ENCODE measurements around the gene SLC11A2. TPM values are rescaled to one million over a fixed set of nuclear protein-coding genes. Genes with fewer than 3 reads are reported as not detected.
"Not testable (repeated sequence)": the region's sequence is repeated elsewhere in the genome, so short reads cannot be mapped to it uniquely, and the experiment has no call there.

SLC11A2 gene
- total RNA-seq, 1 donor from 2014 or later = 56.5 TPM

DNA sequence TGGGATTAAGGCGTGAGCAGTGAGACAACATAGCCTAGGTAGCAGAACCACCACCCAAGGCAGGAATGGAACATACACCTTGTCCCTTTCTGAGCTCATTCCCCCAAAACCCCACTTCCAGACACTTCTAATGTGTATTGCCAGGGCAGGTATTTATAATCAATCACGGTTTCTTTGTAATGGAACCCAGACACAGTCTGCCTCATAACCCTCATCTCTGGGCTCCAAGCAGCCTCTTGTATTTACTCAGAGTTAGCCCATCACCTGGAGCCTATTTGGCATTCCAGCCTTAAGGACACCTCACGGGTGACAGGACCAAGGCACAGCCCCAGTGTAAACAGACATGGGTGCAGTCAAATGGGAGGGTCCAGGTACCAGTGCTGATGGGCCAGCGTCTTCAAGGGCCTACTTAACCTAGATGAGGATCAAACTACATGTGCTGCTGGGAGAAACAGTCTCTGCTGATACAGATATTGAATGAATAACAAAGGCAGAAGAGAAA is 76.3 kb downstream of the SLC11A2 start:
- no peak for DNase-seq (ENCODE audit: low read depth, low spot score)

DNA sequence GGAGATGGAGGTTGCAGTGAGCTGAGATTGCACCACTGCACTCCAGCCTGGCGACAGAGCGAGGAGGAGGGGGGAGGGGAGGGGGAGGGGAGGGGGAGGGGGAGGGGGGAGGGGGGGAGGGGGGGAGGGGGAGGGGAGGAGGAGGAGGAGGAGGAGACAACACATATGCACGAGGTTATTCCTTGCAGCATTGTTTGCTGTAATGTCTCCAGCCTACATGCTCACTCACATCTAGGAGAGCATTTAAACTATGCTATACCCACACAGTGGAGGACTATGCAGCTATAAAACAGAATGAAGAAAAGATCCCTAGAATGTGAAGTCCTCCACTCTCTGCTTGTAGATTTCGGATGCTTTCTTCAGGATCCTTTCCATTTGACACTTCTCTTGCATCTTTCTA is 77.4 kb downstream of the SLC11A2 start:
- DNase-seq (ENCODE audit: low read depth, low spot score) = no peak

DNA sequence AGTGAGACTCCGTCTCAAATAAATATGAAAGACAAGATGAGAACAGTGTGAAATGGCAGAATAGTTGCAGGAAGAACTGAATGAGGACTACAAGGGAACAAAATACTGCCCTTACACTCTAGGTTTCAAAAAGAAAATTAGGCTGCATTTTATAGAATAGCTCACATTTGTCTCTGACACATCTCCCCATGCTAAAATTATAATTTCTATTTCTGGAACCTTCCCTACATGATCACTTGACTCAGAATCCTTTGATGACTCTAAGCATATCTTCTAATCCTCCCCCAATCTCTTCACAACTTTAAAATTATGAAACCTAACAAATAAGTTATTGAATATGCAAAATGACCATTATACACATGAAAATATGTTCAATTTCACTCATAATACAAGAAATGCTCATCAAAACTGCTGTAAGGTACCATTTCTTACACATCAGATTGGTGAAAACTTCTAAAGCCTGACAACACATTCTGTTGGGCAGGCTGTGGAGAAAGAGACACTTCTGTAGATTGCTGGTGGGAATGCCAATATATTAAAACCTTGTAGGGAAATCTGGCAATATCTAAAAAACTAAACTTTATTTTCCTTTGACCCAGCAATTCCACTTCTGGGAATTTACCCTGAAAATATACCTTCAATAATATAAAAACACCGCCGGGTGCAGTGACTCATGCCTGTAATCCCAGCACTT is 78.1 kb downstream of the SLC11A2 start:
- DNase-seq (ENCODE audit: low read depth, low spot score) = no peak

DNA sequence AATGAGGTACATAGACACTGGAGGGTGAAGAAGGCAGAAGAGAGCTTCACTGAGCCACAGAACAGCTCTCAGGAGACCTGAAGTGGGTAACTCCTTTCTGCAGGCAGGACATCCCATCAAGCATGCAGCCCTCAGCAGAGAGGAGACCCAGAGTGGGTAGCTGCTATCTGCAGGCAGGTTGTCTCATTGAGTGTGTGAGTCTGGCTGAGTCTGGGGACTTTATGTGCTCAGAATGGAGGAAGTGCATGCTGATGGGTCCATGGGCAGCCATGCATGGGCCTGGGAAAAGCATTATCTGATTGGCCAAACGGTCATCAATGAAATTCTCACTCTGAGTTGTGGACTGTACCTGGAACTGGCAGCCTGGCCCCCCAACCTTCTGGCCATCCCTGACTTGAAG is 88.5 kb downstream of the SLC11A2 start:
- DNase-seq (ENCODE audit: low read depth, low spot score) = no peak

GRCh38 chr12:50936821-50937530 is 89.2 kb downstream of the SLC11A2 start:
- DNase-seq (ENCODE audit: low read depth, low spot score) = no peak

- DNase-seq (ENCODE audit: low read depth, low spot score) = no peak
Measured at GRCh38 chr12:50934981-50935807, 91.0 kb downstream of the SLC11A2 start.

DNA sequence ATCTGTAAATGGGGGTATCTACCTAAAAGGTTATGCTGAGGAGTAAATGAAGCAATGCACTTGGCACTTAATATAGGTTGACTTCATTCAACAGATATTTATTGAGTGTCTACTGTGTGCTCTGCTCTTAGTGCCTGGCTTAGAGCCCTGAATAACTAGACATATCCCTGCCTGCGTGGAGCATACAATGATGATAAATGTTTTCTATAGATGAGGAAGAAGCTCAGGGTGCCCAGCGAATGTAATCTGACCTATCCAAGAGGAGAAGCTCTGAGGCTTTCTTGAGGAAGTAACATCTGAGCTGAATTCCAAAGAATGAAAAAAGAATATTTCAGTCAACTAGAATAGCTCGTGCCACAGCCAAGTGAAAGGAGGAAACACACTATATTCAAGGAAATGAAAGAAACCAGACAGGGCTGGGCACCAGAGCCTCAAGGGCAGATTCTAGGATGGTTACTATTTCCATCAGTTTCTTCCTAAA is 91.8 kb downstream of the SLC11A2 start:
- no peak for DNase-seq (ENCODE audit: low read depth, low spot score)

- no peak for DNase-seq (ENCODE audit: low read depth, low spot score)
Measured at GRCh38 chr12:50933459-50934124, 92.6 kb downstream of the SLC11A2 start.

- no peak for DNase-seq (ENCODE audit: low read depth, low spot score)
Measured at GRCh38 chr12:50932787-50933280, 93.3 kb downstream of the SLC11A2 start.

GRCh38 chr12:50930477-50930876 is 95.7 kb downstream of the SLC11A2 start:
- DNase-seq (ENCODE audit: low read depth, low spot score) = not testable (repeated sequence)

GRCh38 chr12:50929831-50930230 is 96.4 kb downstream of the SLC11A2 start:
- DNase-seq (ENCODE audit: low read depth, low spot score) = no peak

Other genes with a start within 250 kb of the SLC11A2 start
- gene TMPRSS12, start 183.5 kb downstream of the SLC11A2 start, total RNA-seq = not detected in 2 replicates
- gene HIGD1C, start 73.8 kb downstream of the SLC11A2 start, total RNA-seq = not detected in 2 replicates
- 27.0 and 30.7 TPM in 2 replicates for gene LETMD1, start 21.9 kb upstream of the SLC11A2 start, total RNA-seq
- 15.8 and 23.8 TPM in 2 replicates for gene CSRNP2, start 57.2 kb upstream of the SLC11A2 start, total RNA-seq
- gene TFCP2, start 146.8 kb upstream of the SLC11A2 start, total RNA-seq = 9.4 and 10.3 TPM in 2 replicates
- 1.3 and 1.9 TPM in 2 replicates for gene POU6F1, start 191.7 kb upstream of the SLC11A2 start, total RNA-seq
- 80.1 and 118 TPM in 2 replicates for gene DAZAP2, start 212.4 kb upstream of the SLC11A2 start, total RNA-seq
- 12.3 and 17.9 TPM in 2 replicates for gene SMAGP, start 244.0 kb upstream of the SLC11A2 start, total RNA-seq

Data from pulmonary artery endothelial cell (primary cell).